B cell (primary cell): ENCODE results near the gene LRRC47.

Source experiments
- CTCF ChIP-seq: fragments of 200-600 bp; IDR thresholded peaks from one replicate; pipeline ENCODE4 v1.8.0; 2022; ENCODE audit warnings: antibody characterized with exemption, mild to moderate bottlenecking
- EZH2 ChIP-seq: IDR thresholded peaks from 2 replicates; pipeline ENCODE4 v1.6.1; 2012; ENCODE audit warnings: borderline replicate concordance, low read depth, mild to moderate bottlenecking, moderate library complexity, low read length; ENCODE audit not compliant: insufficient read depth, poor library complexity, severe bottlenecking

DNA sequence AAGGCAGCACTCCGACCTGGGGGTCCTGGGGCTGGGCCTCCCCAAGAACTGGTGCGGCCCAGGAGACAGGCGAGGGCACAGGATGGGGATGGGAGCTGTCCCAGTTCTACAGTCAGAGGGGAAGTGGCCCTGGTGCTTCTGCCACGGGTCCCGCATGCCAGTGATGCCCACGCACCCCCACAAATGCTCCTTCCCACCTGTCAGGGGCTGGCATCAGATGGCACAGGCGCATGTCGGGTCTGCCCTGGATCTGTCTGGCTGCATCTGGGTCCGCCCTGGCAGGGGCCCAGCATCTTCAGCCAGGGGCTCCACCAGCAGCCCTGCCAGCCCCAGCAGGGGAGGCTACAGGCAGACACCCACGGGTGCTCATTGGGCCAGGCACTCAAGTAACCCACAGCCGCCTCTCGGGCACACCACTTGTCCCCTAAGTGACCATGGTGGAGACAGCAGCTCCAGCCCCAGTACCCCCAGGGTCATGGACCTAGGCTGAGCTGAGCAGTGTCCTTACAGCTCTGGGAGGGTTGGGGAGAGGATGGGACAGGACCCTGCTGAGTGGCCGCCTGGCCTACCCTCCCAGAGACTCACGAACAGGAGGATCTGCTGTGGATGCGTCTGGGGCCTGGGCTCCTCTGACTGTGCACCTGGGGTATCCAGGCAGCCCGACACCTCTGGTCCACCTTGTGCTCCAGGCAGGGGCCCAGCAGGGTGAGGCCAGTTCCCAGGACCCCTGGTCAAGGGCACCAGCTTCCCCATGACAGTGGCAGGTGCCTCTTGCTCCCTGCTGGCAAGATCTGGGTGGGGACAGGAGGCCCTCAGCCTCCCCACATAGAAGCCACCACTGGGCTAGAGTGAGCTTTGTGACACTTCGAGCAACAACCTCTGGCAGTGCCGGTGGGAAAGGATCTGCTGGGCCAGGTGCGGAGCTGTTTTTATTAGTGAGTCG, 18.4 kb downstream of the LRRC47 start:
- TF ChIP-seq CTCF: no peak
- no peak for TF ChIP-seq EZH2
